Measurements from ENCODE around the gene PNMA8A. TPM values are rescaled to one million over a fixed set of nuclear protein-coding genes. Genes with fewer than 3 reads are reported as not detected.

PNMA8A gene
- total and polyA plus RNA-seq, 2 donors (not counting 1 experiment from before 2014, with no cell fraction given) = 0.45 to 8.9 TPM

- Histone ChIP-seq H3K4me1 (ENCODE audit: control insufficient read depth, extremely low read depth, insufficient read depth, low read length) (no peaks in the 10 kb centered on the region), H3K9me3 (ENCODE audit: control insufficient read depth, insufficient read depth, low read depth, low read length) (no peaks in the 10 kb centered on the region), H2AFZ (ENCODE audit: low read length) (no peak overlapping the region), H4K20me1 (ENCODE audit: control insufficient read depth, extremely low read depth, insufficient read depth, low read length) (no peaks in the 10 kb centered on the region), H3K4me2 (ENCODE audit: extremely low read depth, insufficient read depth, low read length) (no peak overlapping the region), H3K9ac (ENCODE audit: insufficient read depth, low read length) (no peak overlapping the region), H3K4me3 (replicated peaks in 1 of 4; ENCODE audit: control extremely low read depth in 1 of 4, insufficient read depth in 1 of 4, low read depth in 3 of 4, low read length in 4 of 4) (no peak overlapping the region), H3K27me3 (ENCODE audit: control insufficient read depth, insufficient read depth, low read length) (no peaks in the 10 kb centered on the region), H3K27ac (ENCODE audit: insufficient read depth, low read length) (no peak overlapping the region), H3K79me2 (ENCODE audit: control insufficient read depth, insufficient read depth, low read length) (no peaks in the 10 kb centered on the region), H3K36me3 (ENCODE audit: control insufficient read depth, insufficient read depth, low read length) (no peaks in the 10 kb centered on the region)
- DNase-seq (ENCODE audit: low read depth in 2 of 2) = no peak
- TF ChIP-seq CTCF (conservative IDR thresholded peaks at IDR 0.05 in 1 of 2, IDR thresholded peaks at IDR 0.05 in 1 of 2; ENCODE audit: low read depth in 1 of 2, low read length in 2 of 2) = no peak
- TF ChIP-seq EZH2 (IDR thresholded peaks at IDR 0.05; ENCODE audit: low read length, missing control alignments) = no peak
Observed at GRCh38 chr19:46454244-46454643, 17.1 kb downstream of the PNMA8A start.

GRCh38 chr19:46453661-46454060 lies 17.7 kb downstream of the PNMA8A start:
- H3K4me2 ChIP-seq (ENCODE audit: extremely low read depth, insufficient read depth, low read length) = no peak overlapping the region
- H3K27me3 ChIP-seq (ENCODE audit: control insufficient read depth, insufficient read depth, low read length) = no peaks in the 10 kb centered on the region
- no peaks in the 10 kb centered on the region for H4K20me1 ChIP-seq (ENCODE audit: control insufficient read depth, extremely low read depth, insufficient read depth, low read length)
- H3K9me3 ChIP-seq (ENCODE audit: control insufficient read depth, insufficient read depth, low read depth, low read length) = no peaks in the 10 kb centered on the region
- no peaks in the 10 kb centered on the region for H3K36me3 ChIP-seq (ENCODE audit: control insufficient read depth, insufficient read depth, low read length)
- no peak for DNase-seq (ENCODE audit: low read depth in 2 of 2)
- no peaks in the 10 kb centered on the region for H3K4me1 ChIP-seq (ENCODE audit: control insufficient read depth, extremely low read depth, insufficient read depth, low read length)
- no peak overlapping the region for H3K4me3 ChIP-seq (replicated peaks in 1 of 4; ENCODE audit: control extremely low read depth in 1 of 4, insufficient read depth in 1 of 4, low read depth in 3 of 4, low read length in 4 of 4)
- H3K9ac ChIP-seq (ENCODE audit: insufficient read depth, low read length) = no peak overlapping the region
- no peak overlapping the region for H2AFZ ChIP-seq (ENCODE audit: low read length)
- no peaks in the 10 kb centered on the region for H3K79me2 ChIP-seq (ENCODE audit: control insufficient read depth, insufficient read depth, low read length)
- TF ChIP-seq EZH2 (IDR thresholded peaks at IDR 0.05; ENCODE audit: low read length, missing control alignments) (no peak), CTCF (conservative IDR thresholded peaks at IDR 0.05 in 1 of 2, IDR thresholded peaks at IDR 0.05 in 1 of 2; ENCODE audit: low read depth in 1 of 2, low read length in 2 of 2) (no peak)
- H3K27ac ChIP-seq (ENCODE audit: insufficient read depth, low read length) = no peak overlapping the region

GRCh38 chr19:46452186-46452585 lies 19.2 kb downstream of the PNMA8A start:
- no peak for DNase-seq (ENCODE audit: low read depth in 2 of 2)
- no peak overlapping the region for H3K27ac ChIP-seq (ENCODE audit: insufficient read depth, low read length)
- H3K9ac ChIP-seq (ENCODE audit: insufficient read depth, low read length) = no peak overlapping the region
- H3K4me3 ChIP-seq (replicated peaks in 1 of 4; ENCODE audit: control extremely low read depth in 1 of 4, insufficient read depth in 1 of 4, low read depth in 3 of 4, low read length in 4 of 4) = no peak overlapping the region
- H3K4me1 ChIP-seq (ENCODE audit: control insufficient read depth, extremely low read depth, insufficient read depth, low read length) = no peaks in the 10 kb centered on the region
- no peak for TF ChIP-seq EZH2 (IDR thresholded peaks at IDR 0.05; ENCODE audit: low read length, missing control alignments)
- no peak for TF ChIP-seq CTCF (conservative IDR thresholded peaks at IDR 0.05 in 1 of 2, IDR thresholded peaks at IDR 0.05 in 1 of 2; ENCODE audit: low read depth in 1 of 2, low read length in 2 of 2)
- H3K36me3 ChIP-seq (ENCODE audit: control insufficient read depth, insufficient read depth, low read length) = no peaks in the 10 kb centered on the region
- no peaks in the 10 kb centered on the region for H3K27me3 ChIP-seq (ENCODE audit: control insufficient read depth, insufficient read depth, low read length)
- no peaks in the 10 kb centered on the region for H3K79me2 ChIP-seq (ENCODE audit: control insufficient read depth, insufficient read depth, low read length)
- no peak overlapping the region for H2AFZ ChIP-seq (ENCODE audit: low read length)
- no peaks in the 10 kb centered on the region for H3K9me3 ChIP-seq (ENCODE audit: control insufficient read depth, insufficient read depth, low read depth, low read length)
- H3K4me2 ChIP-seq (ENCODE audit: extremely low read depth, insufficient read depth, low read length) = no peak overlapping the region
- H4K20me1 ChIP-seq (ENCODE audit: control insufficient read depth, extremely low read depth, insufficient read depth, low read length) = no peaks in the 10 kb centered on the region

Data from fibroblast of lung (primary cell).